GM19328 (cell line): ENCODE measurements around the gene ZFR2.
"Not testable (repeated sequence)": the region's sequence is repeated elsewhere in the genome, so short reads cannot be mapped to it uniquely, and the experiment has no call there.

Experiments used
- ATAC-seq: cut with Tn5 transposase; IDR thresholded peaks from one replicate; pipeline ENCODE4 v1.9.1; 2021; ENCODE audit warnings: mild to moderate bottlenecking, moderate library complexity; ENCODE audit not compliant: unreplicated experiment

ZFR2 gene

GRCh38 chr19:3868770-3869456, at the start of gene ZFR2:
ZFR2 (minus strand) TSS chr19:3869038; CDS start chr19:3869017, 21 bp downstream.
- ATAC-seq: no peak

GRCh38 chr19:3916033-3916432, 47.2 kb upstream of the ZFR2 start:
- no peak for ATAC-seq

- ATAC-seq: no peak
Measured at GRCh38 chr19:3914199-3914598, 45.4 kb upstream of the ZFR2 start.

DNA sequence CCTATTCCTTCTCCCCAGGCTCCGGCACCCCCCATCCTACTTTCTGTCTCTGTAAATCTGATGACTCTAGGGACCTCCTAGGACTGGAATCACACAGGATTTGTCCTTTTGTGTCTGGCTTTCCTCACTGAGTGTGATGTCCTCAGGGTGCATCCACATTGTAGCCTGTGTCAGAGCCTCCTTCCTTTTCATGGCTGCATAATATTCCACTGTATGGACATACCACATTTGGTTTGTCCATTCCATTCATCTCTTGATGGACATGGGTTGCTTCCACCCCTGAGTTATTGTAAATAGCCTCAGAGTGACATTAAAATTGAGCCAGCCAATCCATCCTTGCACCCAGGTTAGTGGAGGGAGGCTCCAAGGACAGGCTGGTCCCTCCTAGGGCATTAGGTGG, 41.3 kb upstream of the ZFR2 start:
- ATAC-seq: no peak

DNA sequence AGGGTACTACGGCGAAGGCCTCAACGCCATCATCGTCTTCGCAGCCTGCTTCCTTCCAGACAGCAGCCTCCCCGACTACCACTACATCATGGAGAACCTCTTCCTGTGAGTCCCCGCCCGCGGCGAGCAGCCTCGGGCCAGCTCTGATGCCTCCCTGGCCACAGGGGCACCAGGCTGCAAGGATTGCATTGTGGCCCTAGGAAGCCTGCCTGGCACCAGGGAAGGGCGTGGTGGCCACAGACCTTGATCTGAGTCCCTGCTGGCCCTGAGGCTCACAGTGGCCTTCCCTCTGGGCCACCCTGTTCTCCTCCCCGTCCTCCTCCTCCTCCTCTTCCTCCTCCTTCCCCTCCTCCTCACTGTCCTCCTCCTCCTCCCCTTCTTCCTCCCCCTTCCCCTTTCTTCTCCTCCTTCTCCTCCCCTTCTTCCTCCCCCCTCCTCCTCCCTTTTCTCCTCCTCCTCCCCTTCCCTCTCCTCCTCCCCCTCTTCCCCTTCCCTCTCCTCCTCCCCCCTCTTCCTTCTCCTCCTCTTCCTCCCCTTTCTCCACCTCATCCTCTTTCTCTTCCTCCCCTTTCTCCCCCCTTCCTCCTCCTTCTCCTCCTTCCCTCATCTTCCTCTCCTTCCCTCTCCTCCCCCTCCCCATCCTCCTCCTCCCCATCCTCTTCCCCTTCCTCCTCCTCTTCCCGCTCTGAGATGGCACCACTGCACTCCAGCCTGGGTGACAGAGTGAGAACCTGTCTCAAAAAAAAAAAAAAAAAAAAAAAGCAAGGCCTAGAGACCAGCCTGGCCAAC, 39.6 kb upstream of the ZFR2 start:
- ATAC-seq: no peak

DNA sequence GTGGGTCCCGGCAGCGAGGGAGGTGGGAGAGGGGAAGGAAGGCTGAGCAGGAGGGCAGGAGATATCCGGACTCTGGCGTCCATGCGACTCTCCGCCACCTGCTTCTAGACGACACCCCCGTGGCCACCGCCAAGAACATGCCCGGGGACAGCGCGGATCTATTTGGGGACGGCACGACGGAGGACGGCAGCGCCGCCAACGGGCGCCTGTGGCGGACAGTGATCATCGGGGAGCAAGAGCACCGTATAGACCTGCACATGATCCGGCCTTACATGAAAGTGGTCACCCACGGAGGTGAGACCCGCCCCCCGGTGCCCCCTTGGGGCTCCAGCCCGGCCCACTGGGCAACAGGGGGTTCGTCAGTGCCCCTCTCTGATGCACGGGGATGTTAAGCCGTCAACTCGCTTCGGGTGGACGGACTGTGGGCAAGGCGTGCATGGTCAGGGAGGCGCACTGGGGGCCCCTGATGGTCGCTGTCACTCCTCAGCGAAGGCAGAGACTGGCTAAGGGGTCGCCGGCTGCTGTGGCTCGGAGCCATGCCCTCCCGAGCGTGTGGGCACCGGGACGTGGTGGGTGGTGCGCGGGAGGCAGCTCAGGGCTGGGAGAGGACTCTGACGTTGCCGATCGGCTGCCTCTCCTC, 38.9 kb upstream of the ZFR2 start:
- ATAC-seq: no peak

GRCh38 chr19:3904233-3904632, 35.4 kb upstream of the ZFR2 start:
- ATAC-seq: no peak

DNA sequence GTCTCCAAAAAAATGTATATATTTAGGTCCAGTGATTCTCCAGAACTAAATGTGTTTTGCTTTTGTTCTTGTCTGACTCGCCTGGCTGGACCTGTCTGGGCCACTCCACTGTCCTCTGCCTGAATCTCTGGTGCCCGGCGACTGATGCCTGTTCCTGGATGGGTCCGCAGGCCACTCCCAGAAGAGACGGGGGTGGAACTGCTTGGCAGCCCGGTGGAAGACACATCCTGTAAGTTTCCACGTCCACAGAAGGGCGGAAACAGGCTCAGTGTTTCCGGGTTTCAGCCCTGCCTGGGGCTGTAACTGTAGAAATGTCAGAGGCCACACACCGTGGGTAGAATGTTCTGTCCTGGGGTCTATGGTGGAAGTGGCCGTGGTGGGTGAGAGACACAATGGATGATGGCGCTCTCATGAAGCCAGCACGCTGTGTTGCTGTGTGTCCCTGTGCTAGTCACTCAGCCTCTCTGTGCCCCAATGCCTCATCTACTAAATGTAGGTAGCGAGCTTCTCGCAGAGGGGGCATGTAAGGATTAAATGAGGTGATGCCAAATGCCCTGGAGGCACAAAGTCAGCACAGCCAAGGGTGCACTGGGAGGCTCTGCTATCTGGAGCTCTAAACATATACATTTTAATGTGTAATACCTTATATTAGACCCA, 33.6 kb upstream of the ZFR2 start:
- no peak for ATAC-seq

GRCh38 chr19:3899531-3900294, 30.9 kb upstream of the ZFR2 start:
- ATAC-seq: no peak

DNA sequence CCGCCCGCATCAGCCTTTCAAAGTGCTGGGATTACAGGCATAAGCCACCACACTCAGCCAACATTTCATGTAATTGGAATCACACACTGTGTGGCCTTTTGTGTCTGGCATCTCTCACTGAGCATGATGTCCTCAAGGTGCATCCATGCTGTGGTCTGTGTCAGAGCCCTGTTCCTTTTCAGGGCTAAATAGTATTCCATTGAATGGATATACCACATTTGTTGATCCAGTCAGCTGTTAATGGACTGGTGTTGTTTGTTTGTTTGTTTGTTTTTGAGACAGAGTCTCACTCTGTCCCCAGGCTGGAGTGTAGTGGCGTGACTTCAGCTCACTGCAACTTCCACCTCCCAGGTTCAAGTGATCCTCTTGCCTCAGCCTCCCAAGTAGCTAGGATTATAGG, 29.6 kb upstream of the ZFR2 start:
- ATAC-seq: no peak

- ATAC-seq: no peak
Measured at GRCh38 chr19:3897936-3898335, 29.1 kb upstream of the ZFR2 start.

- no peak for ATAC-seq
Measured at GRCh38 chr19:3895788-3896187, 26.9 kb upstream of the ZFR2 start.

DNA sequence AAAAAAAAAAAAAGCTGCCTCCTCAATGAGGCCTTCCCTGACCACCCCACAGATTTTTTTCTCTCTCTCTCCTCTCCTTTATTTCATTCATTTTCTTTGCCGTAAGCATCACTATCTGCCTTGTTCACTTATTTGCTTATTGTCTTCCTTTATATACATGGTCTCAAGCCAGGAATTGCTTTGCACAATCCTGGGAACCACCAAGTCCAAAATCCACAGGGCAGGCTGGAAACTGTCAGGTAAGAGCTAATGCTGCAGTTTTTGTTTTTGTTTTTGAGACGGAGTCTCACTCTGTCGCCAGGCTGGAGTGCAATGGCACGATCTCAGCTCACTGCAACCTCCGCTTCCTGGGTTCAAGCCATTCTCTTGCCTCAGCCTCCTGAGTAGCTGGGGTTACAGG, 26.1 kb upstream of the ZFR2 start:
- ATAC-seq: not testable (repeated sequence)

- no peak for ATAC-seq
Measured at GRCh38 chr19:3893509-3894179, 24.8 kb upstream of the ZFR2 start.

GRCh38 chr19:3890591-3890990, 21.8 kb upstream of the ZFR2 start:
- ATAC-seq: no peak

GRCh38 chr19:3882041-3882384, 13.2 kb upstream of the ZFR2 start:
- no peak for ATAC-seq

DNA sequence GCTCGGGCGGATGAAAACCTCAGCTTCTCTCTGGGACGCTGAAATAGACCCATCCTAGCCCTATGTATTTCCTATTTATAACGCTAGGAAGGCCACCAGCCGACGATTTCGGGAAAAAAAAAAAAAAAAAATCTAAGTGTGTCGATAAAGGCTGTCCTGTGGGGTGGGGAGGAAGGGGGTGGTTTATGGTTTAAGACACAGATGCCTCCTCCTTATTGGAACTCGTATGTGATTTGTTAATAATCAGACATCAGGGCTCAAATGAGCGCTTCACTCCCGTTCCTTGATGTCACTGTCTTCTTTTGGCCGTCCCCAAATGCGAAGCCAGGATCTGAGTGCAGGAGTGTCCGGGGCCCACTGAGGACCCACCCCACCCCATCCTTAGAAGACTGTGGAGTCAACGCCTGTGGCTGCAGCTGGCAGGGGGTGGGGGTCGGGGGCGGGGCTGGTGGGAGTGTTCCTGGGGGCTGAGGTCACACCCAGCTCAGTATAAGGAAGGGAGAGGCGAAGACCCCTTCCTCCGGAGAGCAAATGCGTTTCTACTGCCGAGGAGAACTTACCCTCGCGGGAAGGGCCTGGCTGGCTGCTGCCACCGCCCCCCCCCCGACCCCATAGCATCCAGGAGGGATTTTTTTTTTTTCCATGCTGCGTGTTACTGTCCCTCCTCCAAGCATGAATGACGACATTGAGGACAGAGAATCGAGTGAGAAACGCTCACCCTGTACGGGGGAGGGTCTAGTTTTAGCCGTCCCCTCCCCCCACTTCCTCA, 12.6 kb upstream of the ZFR2 start:
- ATAC-seq: no peak

DNA sequence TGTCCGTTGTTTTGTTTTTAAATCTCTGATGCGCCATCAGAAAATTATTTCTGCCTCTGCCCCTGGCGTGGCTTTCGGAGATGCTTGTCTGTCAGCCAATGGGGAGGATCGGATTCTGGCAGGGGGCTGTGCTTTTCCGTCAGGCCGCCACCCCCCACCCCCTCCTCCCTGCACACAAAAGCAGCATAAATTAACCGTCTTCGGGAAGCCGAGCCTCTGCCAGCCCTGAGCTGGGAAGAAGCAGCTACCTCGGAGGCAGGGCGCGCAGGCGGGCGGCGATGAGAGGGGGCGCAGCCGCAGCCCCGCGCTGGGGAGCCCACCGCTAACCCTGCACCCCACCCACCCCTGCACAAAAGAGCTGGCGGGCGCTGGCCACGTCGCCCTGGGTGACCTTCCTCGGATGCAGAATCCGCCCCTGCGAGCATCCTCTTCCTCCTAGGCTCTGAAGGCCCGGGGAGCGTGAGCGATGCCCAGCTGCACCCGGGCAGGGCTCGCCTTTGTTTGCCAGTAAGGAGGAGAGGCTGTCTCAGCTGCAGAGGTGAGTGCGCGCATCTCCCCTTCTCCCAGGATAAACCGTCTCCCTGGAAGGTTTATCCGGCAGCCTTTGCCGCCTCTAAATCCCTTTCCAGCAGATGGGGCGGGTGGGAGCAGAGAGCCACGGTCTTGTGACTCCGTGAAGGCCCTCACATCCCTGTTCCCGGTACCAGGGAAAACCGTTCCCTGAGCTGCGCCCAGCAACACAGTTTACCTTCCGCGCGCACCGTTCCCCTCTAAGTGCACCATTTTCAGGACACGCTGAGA, 11.8 kb upstream of the ZFR2 start, which contains the start of gene ATCAY:
Gene ATCAY, plus strand, starts transcription at position 215 of the 801 bp plus-strand sequence. CDS start 5,083 bp downstream, outside the sequence.
- ATAC-seq: no peak

- no peak for ATAC-seq
Measured at GRCh38 chr19:3879656-3880055, 10.8 kb upstream of the ZFR2 start.
